T-cell (primary cell): Measurements from ENCODE around the gene BLVRB. TPM values are rescaled to one million over a fixed set of nuclear protein-coding genes. Genes with fewer than 3 reads are reported as not detected.

Source experiments
- ATAC-seq, 4 experiments: fragments of 200-7000 bp in 3 of 4; fragments of 150-1000 bp in 1 of 4; cut with Tn5 transposase; replicated peaks in 1 of 4; 1 replicate in 3 of 4; 2 replicates in 1 of 4; pipeline ENCODE4 v1.10.0; 2021; ENCODE audit warnings: moderate library complexity in 3 of 4, mild to moderate bottlenecking in 2 of 4, moderate number of reproducible peaks in 1 of 4
- CTCF ChIA-PET, 2 donors: fragments of 300-600 bp; sonication (Branson Sonifier 250); formaldehyde crosslinking; loops; one replicate each; lab custom pipeline; 2022; ENCODE audit warnings: antibody characterized with exemption in 2 of 2; lab: Charles Lee
- POLR2A ChIA-PET, 2 donors: fragments of 300-600 bp; sonication (Branson Sonifier 250); formaldehyde crosslinking; loops; one replicate each; lab custom pipeline; 2022; ENCODE audit warnings: antibody characterized with exemption in 2 of 2; lab: Charles Lee
- DNase-seq, 35 experiments: peaks; one replicate each; pipeline versions ENCODE4 v3.0.0 to v3.0.0-alpha.2; 2013 to 2023
- H3K27ac ChIP-seq: one replicate; pipeline ENCODE4 v1.5.1; 2013; ENCODE audit warnings: low read length
- H3K27me3 ChIP-seq, 2 experiments: replicated peaks in 1 of 2; 1 replicate in 1 of 2; 2 replicates in 1 of 2; pipeline versions ENCODE4 v1.6.1 to v1.7.0; 2013; ENCODE audit warnings: low read length in 1 of 2, mixed read lengths in 1 of 2; ENCODE audit not compliant: control insufficient read depth in 2 of 2, insufficient read depth in 2 of 2; ENCODE audit errors: extremely low read depth in 1 of 2
- H3K36me3 ChIP-seq, 2 donors: 1 replicate in 1 of 2; 2 replicates in 1 of 2; pipeline versions ENCODE4 v1.6.1 to v1.7.0; 2013; ENCODE audit warnings: low read length in 1 of 2; ENCODE audit not compliant: control insufficient read depth in 2 of 2, insufficient read depth in 1 of 2; ENCODE audit errors: extremely low read depth in 1 of 2
- H3K4me1 ChIP-seq, 2 experiments: 1 replicate in 1 of 2; 2 replicates in 1 of 2; pipeline versions ENCODE4 v1.6.1 to v1.7.0; 2013; ENCODE audit warnings: low read length in 2 of 2, mixed read lengths in 1 of 2; ENCODE audit not compliant: insufficient read depth in 2 of 2, control insufficient read depth in 1 of 2; ENCODE audit errors: extremely low read depth in 1 of 2
- H3K4me3 ChIP-seq, 2 donors: 1 replicate in 1 of 2; 2 replicates in 1 of 2; pipeline versions ENCODE4 v1.5.1 to v1.7.0; 2013; ENCODE audit warnings: mild to moderate bottlenecking in 2 of 2, low read length in 1 of 2, moderate library complexity in 1 of 2; ENCODE audit not compliant: control insufficient read depth in 1 of 2; ENCODE audit errors: extremely low read depth in 1 of 2
- H3K9me3 ChIP-seq: 2 replicates; pipeline ENCODE4 v1.7.0; 2013
- H3K27ac Mint-ChIP-seq, 2 donors: one replicate each; pipeline ENCODE4 v1.8.0; 2020 to 2021; ENCODE audit warnings: mild to moderate bottlenecking in 2 of 2, mixed read lengths in 2 of 2
- H3K27me3 Mint-ChIP-seq, 2 donors: one replicate each; pipeline ENCODE4 v1.8.0; 2021 to 2022; ENCODE audit warnings: mixed read lengths in 2 of 2
- H3K36me3 Mint-ChIP-seq: one replicate; pipeline ENCODE4 v1.8.0; 2021; ENCODE audit warnings: mixed read lengths
- H3K4me1 Mint-ChIP-seq, 3 donors: one replicate each; pipeline ENCODE4 v1.8.0; 2020 to 2022; ENCODE audit warnings: mixed read lengths in 3 of 3, mild to moderate bottlenecking in 1 of 3
- H3K4me3 Mint-ChIP-seq, 3 donors: one replicate each; pipeline ENCODE4 v1.8.0; 2020 to 2022; ENCODE audit warnings: mild to moderate bottlenecking in 3 of 3, mixed read lengths in 3 of 3, moderate library complexity in 3 of 3
- H3K9me3 Mint-ChIP-seq, 3 donors: one replicate each; pipeline ENCODE4 v1.8.0; 2020 to 2022; ENCODE audit warnings: mixed read lengths in 3 of 3
- WGBS: methylation state at CpG from one replicate; pipeline ENCODE4 v1.1.5; 2013; ENCODE audit warnings: missing lambda C conversion rate; ENCODE audit not compliant: insufficient coverage; 5-methylcytosine and 5-hydroxymethylcytosine counted together
- total RNA-seq, 35 experiments: library from RNA in 6 of 35; stranded (reverse) in 6 of 35; fragments of 120-200 nt in 1 of 35; gene quantifications; one replicate each; pipeline versions ENCODE4 v1.2.1 to v1.2.4 and lab custom pipeline; 2013 to 2026

The BLVRB gene
- total RNA-seq, 5 donors from 2014 or later (not counting 1 experiment from before 2014, with no cell fraction given), result 6.8 to 20.3 (median 16.4) TPM

DNA sequence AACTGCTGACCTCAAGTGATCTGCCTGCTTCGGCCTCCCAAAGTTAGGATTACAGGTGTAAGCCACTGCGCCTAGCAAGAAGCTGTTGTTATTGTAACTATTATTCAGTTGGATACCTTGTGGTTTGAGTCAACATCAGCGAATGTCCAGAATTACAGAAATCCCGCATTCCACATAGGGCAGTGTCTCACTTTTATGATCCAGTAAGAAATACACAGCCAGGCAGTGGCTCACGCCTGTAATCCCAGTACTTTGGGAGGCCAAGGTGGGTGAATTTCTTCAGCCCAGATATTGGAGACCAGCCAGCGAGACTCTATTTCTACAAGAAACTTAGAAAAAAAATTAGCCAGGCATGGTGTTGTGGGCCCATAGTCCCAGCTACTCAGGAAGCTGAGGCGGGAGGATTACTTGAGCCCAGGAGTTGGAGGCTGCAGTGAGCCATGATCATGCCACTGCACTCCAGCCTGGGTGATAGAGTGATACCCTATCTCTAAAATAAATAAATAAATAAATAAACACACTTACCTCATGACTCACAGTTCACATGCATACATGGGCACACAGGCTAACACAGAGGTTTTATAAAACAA, 45.1 kb upstream of the BLVRB start:
- Histone ChIP-seq H3K36me3 (no peaks in the 10 kb centered on the region), H3K9me3 (no peaks in the 10 kb centered on the region), H3K4me3 (no peak overlapping the region), H3K27ac (no peak overlapping the region), H3K27me3 (peaks cover 14 to 63% of the 10 kb centered on the region in 2 experiments), H3K4me1 (peaks cover 0 to 5% of the 10 kb centered on the region in 2 experiments)
- H3K36me3 Mint-ChIP-seq, result no peaks in the 10 kb centered on the region
- H3K27ac Mint-ChIP-seq, result no peak overlapping the region
- ChIA-PET CTCF (no interaction called here), POLR2A (no interaction called here)
- H3K9me3 Mint-ChIP-seq, result no peaks in the 10 kb centered on the region
- peaks cover 4 to 9% (median 6%) of the 10 kb centered on the region in 3 donors for H3K4me1 Mint-ChIP-seq
- no peak for DNase-seq
- 92% methylated on average over 2 of the region's 7 CpGs for whole genome bisulfite sequencing
- no peak overlapping the region for H3K4me3 Mint-ChIP-seq
- H3K27me3 Mint-ChIP-seq, result peaks cover 41 to 48% of the 10 kb centered on the region in 2 donors
- ATAC-seq, result no peak

DNA sequence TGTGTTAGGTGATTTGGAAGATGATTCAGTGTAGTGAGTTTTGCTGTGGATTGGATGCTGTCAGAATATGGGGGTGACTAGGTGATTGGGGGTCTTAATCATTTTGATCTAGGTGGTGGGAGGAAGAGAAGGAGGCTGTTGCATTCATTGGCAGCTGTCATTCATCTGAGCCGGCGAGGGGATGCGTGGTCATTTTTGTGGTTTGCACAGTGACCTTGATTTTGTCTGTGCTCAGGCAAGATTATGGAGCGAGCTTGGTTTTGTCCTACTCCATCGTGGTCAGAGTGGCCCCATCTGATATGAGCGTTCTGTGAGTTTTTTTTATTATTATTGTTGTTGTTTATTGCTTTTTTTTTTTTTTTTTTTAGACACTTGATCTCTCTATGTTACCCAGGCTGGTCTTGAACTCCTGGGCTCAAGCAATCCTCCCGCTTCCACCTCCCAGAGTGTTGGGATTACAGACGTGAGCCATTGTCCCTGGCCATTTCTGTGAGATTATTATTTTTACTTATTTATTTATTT, 43.3 kb upstream of the BLVRB start:
- WGBS, result 37% methylated on average over 3 of the region's 8 CpGs
- no peaks in the 10 kb centered on the region for H3K9me3 ChIP-seq
- no peak for ATAC-seq
- DNase-seq, result no peak
- CTCF ChIA-PET, result interaction anchor here in 1 of 2 donors (0.6 kb wide), 1 partner anchor 1320 kb away, joined by 4 read pairs; no protein-coding TSS in a partner anchor
- no peak overlapping the region for H3K27ac Mint-ChIP-seq
- no peak overlapping the region for H3K27ac ChIP-seq
- no peak overlapping the region for H3K4me3 ChIP-seq
- no peaks in the 10 kb centered on the region for H3K36me3 ChIP-seq
- peaks cover 10 to 51% of the 10 kb centered on the region in 2 experiments for H3K27me3 ChIP-seq
- H3K36me3 Mint-ChIP-seq, result no peaks in the 10 kb centered on the region
- H3K4me1 Mint-ChIP-seq, result peaks cover 4 to 12% (median 6%) of the 10 kb centered on the region in 3 donors
- H3K27me3 Mint-ChIP-seq, result peaks cover 32 to 38% of the 10 kb centered on the region in 2 donors
- H3K9me3 Mint-ChIP-seq, result no peaks in the 10 kb centered on the region
- POLR2A ChIA-PET, result interaction anchor here in 1 of 2 donors (0.5 kb wide), 1 partner anchor 163 kb away, joined by 5 read pairs; no protein-coding TSS in a partner anchor
- peaks cover 0 to 5% of the 10 kb centered on the region in 2 experiments for H3K4me1 ChIP-seq
- H3K4me3 Mint-ChIP-seq, result no peak overlapping the region

DNA sequence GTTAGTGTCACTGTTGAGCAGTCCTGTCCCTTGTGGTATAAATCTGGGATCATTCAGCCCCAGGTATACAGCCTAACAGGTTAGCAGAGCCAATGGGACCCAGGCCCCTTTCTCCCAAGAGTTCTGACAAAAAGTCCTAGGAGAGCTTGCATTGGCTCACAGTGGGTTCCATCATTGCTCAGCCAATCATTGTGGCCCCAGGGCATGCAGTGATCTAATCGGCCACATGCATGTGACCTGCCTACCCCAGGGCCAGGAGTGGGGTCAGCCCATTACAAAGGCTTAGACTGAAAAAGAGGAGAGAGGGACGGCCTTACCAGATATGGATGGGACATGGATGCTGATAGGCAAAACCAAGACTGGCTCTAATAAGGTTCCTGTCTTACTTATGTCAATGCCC, 42.3 kb upstream of the BLVRB start:
- POLR2A ChIA-PET, result interaction anchor here in 1 of 2 donors (0.6 kb wide), 1 partner anchor 1078 kb away, joined by 5 read pairs; no protein-coding TSS in a partner anchor
- CTCF ChIA-PET, result no interaction called here
- no peak overlapping the region for H3K27ac Mint-ChIP-seq
- Histone ChIP-seq H3K27ac (no peak overlapping the region), H3K4me1 (peaks cover 0 to 5% of the 10 kb centered on the region in 2 experiments), H3K4me3 (no peak overlapping the region), H3K9me3 (no peaks in the 10 kb centered on the region), H3K27me3 (peaks cover 7 to 49% of the 10 kb centered on the region in 2 experiments), H3K36me3 (no peaks in the 10 kb centered on the region)
- H3K36me3 Mint-ChIP-seq, result no peaks in the 10 kb centered on the region
- no CpG with 5 or more reads among the region's 2 CpGs for WGBS
- no peak overlapping the region for H3K4me3 Mint-ChIP-seq
- H3K9me3 Mint-ChIP-seq, result no peaks in the 10 kb centered on the region
- H3K4me1 Mint-ChIP-seq, result peaks cover 4 to 12% (median 4%) of the 10 kb centered on the region in 3 donors
- ATAC-seq (no peak), DNase-seq (no peak)
- H3K27me3 Mint-ChIP-seq, result peaks cover 31% of the 10 kb centered on the region in 2 donors

DNA sequence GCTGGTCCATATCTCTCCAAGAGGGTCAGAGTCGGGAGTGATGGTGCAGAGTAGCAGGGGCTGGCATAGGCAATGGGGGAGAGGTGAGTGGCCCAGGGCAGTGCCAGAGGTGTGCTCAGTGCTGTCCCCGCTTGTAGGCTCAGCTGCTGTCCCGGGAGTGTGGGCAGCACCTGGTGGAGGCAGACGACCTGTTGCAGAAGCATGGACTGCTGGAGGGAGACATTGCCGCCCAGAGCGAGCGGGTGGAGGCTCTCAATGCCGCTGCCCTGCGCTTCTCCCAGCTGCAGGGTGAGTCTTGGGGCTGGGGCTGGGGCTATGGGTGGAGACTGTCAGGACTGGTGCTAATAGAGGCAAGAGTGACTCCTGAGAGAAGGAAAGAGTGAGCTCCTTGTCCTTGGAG, 40.6 kb upstream of the BLVRB start:
- Mint-ChIP-seq H3K4me3 (no peak overlapping the region), H3K27ac (no peak overlapping the region), H3K4me1 (peaks cover 0 to 6% (median 0%) of the 10 kb centered on the region in 3 donors), H3K36me3 (no peaks in the 10 kb centered on the region), H3K27me3 (peaks cover 21 to 24% of the 10 kb centered on the region in 2 donors), H3K9me3 (no peaks in the 10 kb centered on the region)
- Histone ChIP-seq H3K36me3 (no peaks in the 10 kb centered on the region), H3K27me3 (peaks cover 3 to 49% of the 10 kb centered on the region in 2 experiments), H3K9me3 (no peaks in the 10 kb centered on the region), H3K4me1 (no peaks in the 10 kb centered on the region), H3K27ac (no peak overlapping the region), H3K4me3 (no peak overlapping the region)
- ATAC-seq (no peak), DNase-seq (no peak)
- 76% methylated on average over 9 of the region's 9 CpGs for WGBS
- POLR2A ChIA-PET, result no interaction called here
- CTCF ChIA-PET, result no interaction called here

DNA sequence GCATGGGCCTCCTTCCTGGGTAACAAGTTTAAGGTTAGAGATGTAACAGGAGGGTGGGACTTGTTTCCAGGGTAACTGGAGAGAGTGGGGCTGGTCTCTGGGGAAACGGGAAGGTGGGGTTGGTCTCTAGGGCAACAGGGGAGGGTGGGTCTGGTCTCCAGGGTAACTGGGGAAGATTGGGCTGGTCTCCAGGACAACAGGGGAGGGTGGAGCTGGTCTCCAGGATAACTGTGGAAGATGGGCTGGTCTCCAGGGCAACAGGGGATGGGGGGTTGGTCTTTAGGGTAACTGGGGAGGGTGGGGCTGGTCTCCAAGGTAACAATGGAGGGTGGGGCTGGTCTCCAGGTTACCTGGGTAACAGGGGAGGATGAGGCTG, 37.8 kb upstream of the BLVRB start:
- no peaks in the 10 kb centered on the region for H3K9me3 Mint-ChIP-seq
- Histone ChIP-seq H3K4me3 (no peak overlapping the region), H3K27me3 (peaks cover 0 to 43% of the 10 kb centered on the region in 2 experiments), H3K9me3 (no peaks in the 10 kb centered on the region), H3K27ac (no peak overlapping the region), H3K4me1 (no peaks in the 10 kb centered on the region), H3K36me3 (no peaks in the 10 kb centered on the region)
- H3K4me3 Mint-ChIP-seq, result no peak overlapping the region
- H3K36me3 Mint-ChIP-seq, result no peaks in the 10 kb centered on the region
- DNase-seq (no peak), ATAC-seq (no peak)
- peaks cover 6 to 12% of the 10 kb centered on the region in 2 donors for H3K27me3 Mint-ChIP-seq
- WGBS, result 42% methylated on average over 1 of the region's 1 CpG
- H3K4me1 Mint-ChIP-seq, result peaks cover 0 to 6% (median 0%) of the 10 kb centered on the region in 3 donors
- POLR2A ChIA-PET, result no interaction called here
- no peak overlapping the region for H3K27ac Mint-ChIP-seq
- CTCF ChIA-PET, result no interaction called here

DNA sequence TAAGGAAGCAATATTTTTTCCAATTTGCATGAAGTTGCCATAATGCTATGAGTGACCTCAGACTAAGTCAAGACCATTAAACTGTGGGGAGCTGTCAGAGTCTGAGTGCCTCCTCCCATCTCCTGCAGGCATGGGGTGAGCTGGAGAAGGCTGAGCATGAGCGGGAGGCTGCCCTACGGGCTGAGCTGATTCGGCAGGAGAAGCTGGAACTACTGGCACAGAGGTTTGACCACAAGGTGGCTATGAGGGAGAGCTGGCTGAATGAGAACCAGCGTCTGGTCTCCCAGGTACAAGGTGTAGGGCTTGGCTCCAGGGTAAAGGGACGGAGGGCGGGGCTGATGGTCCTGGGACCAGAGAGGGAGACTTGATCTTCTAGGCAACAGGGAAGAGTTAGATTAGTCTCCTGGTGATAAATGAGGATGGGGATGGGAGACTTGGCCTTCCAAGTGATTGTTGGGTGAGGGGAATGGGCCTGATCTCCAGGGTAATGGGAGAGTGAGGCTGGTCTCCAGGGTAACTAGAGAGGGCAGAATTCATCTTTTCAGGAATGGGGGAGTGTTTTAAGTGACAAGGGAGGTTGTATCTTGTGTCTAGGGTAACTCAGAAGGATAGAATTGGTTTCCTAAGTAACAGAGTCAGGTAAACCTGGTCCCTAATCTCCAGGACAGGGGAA, 37.2 kb upstream of the BLVRB start:
- WGBS, result 78% methylated on average over 5 of the region's 6 CpGs
- no peaks in the 10 kb centered on the region for H3K9me3 Mint-ChIP-seq
- Histone ChIP-seq H3K36me3 (no peaks in the 10 kb centered on the region), H3K4me1 (no peaks in the 10 kb centered on the region), H3K4me3 (no peak overlapping the region), H3K27me3 (peaks cover 0 to 38% of the 10 kb centered on the region in 2 experiments), H3K27ac (no peak overlapping the region), H3K9me3 (no peaks in the 10 kb centered on the region)
- ATAC-seq (no peak), DNase-seq (no peak)
- ChIA-PET CTCF (interaction anchor here in 1 of 2 donors (0.5 kb wide), 1 partner anchor 804 kb away, joined by 4 read pairs; no protein-coding TSS in a partner anchor), POLR2A (no interaction called here)
- no peaks in the 10 kb centered on the region for H3K36me3 Mint-ChIP-seq
- no peak overlapping the region for H3K27ac Mint-ChIP-seq
- no peak overlapping the region for H3K4me3 Mint-ChIP-seq
- peaks cover 6 to 12% of the 10 kb centered on the region in 2 donors for H3K27me3 Mint-ChIP-seq
- peaks cover 0 to 6% (median 0%) of the 10 kb centered on the region in 3 donors for H3K4me1 Mint-ChIP-seq
